ENCODE data around the gene LDLRAP1.

LDLRAP1 gene

GRCh38 chr1:25527226-25527846 is 16.1 kb upstream of the LDLRAP1 start:
- H3K9me3 ChIP-seq (replicated peaks; ENCODE audit: low read length): peaks cover 6% of the 10 kb centered on the region
- H3K4me2 ChIP-seq (ENCODE audit: low read length): no peak overlapping the region
- H3K36me3 ChIP-seq (ENCODE audit: insufficient read depth, low read length): no peaks in the 10 kb centered on the region
- peaks cover 40% of the 10 kb centered on the region for H3K27me3 ChIP-seq (ENCODE audit: control insufficient read depth, insufficient read depth, low read length)
- no peak overlapping the region for H3K4me3 ChIP-seq (ENCODE audit: low read length)
- no peaks in the 10 kb centered on the region for H3K4me1 ChIP-seq (ENCODE audit: control insufficient read depth, insufficient read depth, low read length)
- no peak overlapping the region for H3K9ac ChIP-seq (ENCODE audit: low read depth, low read length)

- no peak overlapping the region for H3K9ac ChIP-seq (ENCODE audit: low read depth, low read length)
- no peak overlapping the region for H3K4me2 ChIP-seq (ENCODE audit: low read length)
- H3K27me3 ChIP-seq (ENCODE audit: control insufficient read depth, insufficient read depth, low read length): peaks cover 44% of the 10 kb centered on the region
- no peak overlapping the region for H3K4me3 ChIP-seq (ENCODE audit: low read length)
- H3K36me3 ChIP-seq (ENCODE audit: insufficient read depth, low read length): no peaks in the 10 kb centered on the region
- H3K9me3 ChIP-seq (replicated peaks; ENCODE audit: low read length): peaks cover 6% of the 10 kb centered on the region
- no peaks in the 10 kb centered on the region for H3K4me1 ChIP-seq (ENCODE audit: control insufficient read depth, insufficient read depth, low read length)
Measured at GRCh38 chr1:25527946-25528595, 15.3 kb upstream of the LDLRAP1 start.

- Histone ChIP-seq H3K4me3 (ENCODE audit: low read length) (no peak overlapping the region), H3K9ac (ENCODE audit: low read depth, low read length) (no peak overlapping the region), H3K4me2 (ENCODE audit: low read length) (no peak overlapping the region), H3K27me3 (ENCODE audit: control insufficient read depth, insufficient read depth, low read length) (peaks cover 46% of the 10 kb centered on the region), H3K36me3 (ENCODE audit: insufficient read depth, low read length) (no peaks in the 10 kb centered on the region), H3K9me3 (replicated peaks; ENCODE audit: low read length) (peaks cover 6% of the 10 kb centered on the region), H3K4me1 (ENCODE audit: control insufficient read depth, insufficient read depth, low read length) (no peaks in the 10 kb centered on the region)
Measured at GRCh38 chr1:25528881-25529517, 14.4 kb upstream of the LDLRAP1 start.

- H3K4me2 ChIP-seq (ENCODE audit: low read length): no peak overlapping the region
Measured at GRCh38 chr1:25529518-25530185, 13.8 kb upstream of the LDLRAP1 start.

GRCh38 chr1:25530186-25531081 is 13.0 kb upstream of the LDLRAP1 start:
- no peaks in the 10 kb centered on the region for H3K36me3 ChIP-seq (ENCODE audit: insufficient read depth, low read length)
- H3K4me1 ChIP-seq (ENCODE audit: control insufficient read depth, insufficient read depth, low read length): no peaks in the 10 kb centered on the region
- H3K4me3 ChIP-seq (ENCODE audit: low read length): no peak overlapping the region
- H3K9ac ChIP-seq (ENCODE audit: low read depth, low read length): no peak overlapping the region
- H3K9me3 ChIP-seq (replicated peaks; ENCODE audit: low read length): no peaks in the 10 kb centered on the region
- H3K27me3 ChIP-seq (ENCODE audit: control insufficient read depth, insufficient read depth, low read length): peaks cover 44% of the 10 kb centered on the region
- no peak overlapping the region for H3K4me2 ChIP-seq (ENCODE audit: low read length)

More at GRCh38 chr1:25529518-25530185, 13.8 kb upstream of the LDLRAP1 start:
- Histone ChIP-seq H3K4me1 (ENCODE audit: control insufficient read depth, insufficient read depth, low read length) (no peaks in the 10 kb centered on the region), H3K36me3 (ENCODE audit: insufficient read depth, low read length) (no peaks in the 10 kb centered on the region), H3K9ac (ENCODE audit: low read depth, low read length) (no peak overlapping the region), H3K4me3 (ENCODE audit: low read length) (no peak overlapping the region), H3K27me3 (ENCODE audit: control insufficient read depth, insufficient read depth, low read length) (peaks cover 47% of the 10 kb centered on the region), H3K9me3 (replicated peaks; ENCODE audit: low read length) (peaks cover 6% of the 10 kb centered on the region)

- Histone ChIP-seq H3K4me3 (ENCODE audit: low read length) (no peak overlapping the region), H3K9ac (ENCODE audit: low read depth, low read length) (no peak overlapping the region), H3K4me1 (ENCODE audit: control insufficient read depth, insufficient read depth, low read length) (no peaks in the 10 kb centered on the region)
Measured at GRCh38 chr1:25531082-25531461, 12.3 kb upstream of the LDLRAP1 start.

GRCh38 chr1:25532970-25533369 is 10.4 kb upstream of the LDLRAP1 start:
- no peaks in the 10 kb centered on the region for H3K36me3 ChIP-seq (ENCODE audit: insufficient read depth, low read length)
- no peak overlapping the region for H3K9ac ChIP-seq (ENCODE audit: low read depth, low read length)
- no peak overlapping the region for H3K4me3 ChIP-seq (ENCODE audit: low read length)
- H3K4me2 ChIP-seq (ENCODE audit: low read length): no peak overlapping the region
- H3K9me3 ChIP-seq (replicated peaks; ENCODE audit: low read length): no peaks in the 10 kb centered on the region
- peaks cover 41% of the 10 kb centered on the region for H3K27me3 ChIP-seq (ENCODE audit: control insufficient read depth, insufficient read depth, low read length)
- no peaks in the 10 kb centered on the region for H3K4me1 ChIP-seq (ENCODE audit: control insufficient read depth, insufficient read depth, low read length)

More at GRCh38 chr1:25531082-25531461, 12.3 kb upstream of the LDLRAP1 start:
- H3K9me3 ChIP-seq (replicated peaks; ENCODE audit: low read length): no peaks in the 10 kb centered on the region
- peaks cover 44% of the 10 kb centered on the region for H3K27me3 ChIP-seq (ENCODE audit: control insufficient read depth, insufficient read depth, low read length)
- H3K36me3 ChIP-seq (ENCODE audit: insufficient read depth, low read length): no peaks in the 10 kb centered on the region
- no peak overlapping the region for H3K4me2 ChIP-seq (ENCODE audit: low read length)

- no peaks in the 10 kb centered on the region for H3K9me3 ChIP-seq (replicated peaks; ENCODE audit: low read length)
- H3K4me2 ChIP-seq (ENCODE audit: low read length): no peak overlapping the region
- peaks cover 41% of the 10 kb centered on the region for H3K27me3 ChIP-seq (ENCODE audit: control insufficient read depth, insufficient read depth, low read length)
- H3K9ac ChIP-seq (ENCODE audit: low read depth, low read length): no peak overlapping the region
- H3K4me1 ChIP-seq (ENCODE audit: control insufficient read depth, insufficient read depth, low read length): no peaks in the 10 kb centered on the region
- no peak overlapping the region for H3K4me3 ChIP-seq (ENCODE audit: low read length)
- H3K36me3 ChIP-seq (ENCODE audit: insufficient read depth, low read length): no peaks in the 10 kb centered on the region
Measured at GRCh38 chr1:25533775-25534409, 9.5 kb upstream of the LDLRAP1 start.

GRCh38 chr1:25534410-25534788 is 9.0 kb upstream of the LDLRAP1 start:
- no peak overlapping the region for H3K4me3 ChIP-seq (ENCODE audit: low read length)
- H3K9me3 ChIP-seq (replicated peaks; ENCODE audit: low read length): no peaks in the 10 kb centered on the region

GRCh38 chr1:25536124-25536523 is 7.3 kb upstream of the LDLRAP1 start:
- Histone ChIP-seq H3K36me3 (ENCODE audit: insufficient read depth, low read length) (no peaks in the 10 kb centered on the region), H3K9me3 (replicated peaks; ENCODE audit: low read length) (no peaks in the 10 kb centered on the region), H3K9ac (ENCODE audit: low read depth, low read length) (no peak overlapping the region), H3K27me3 (ENCODE audit: control insufficient read depth, insufficient read depth, low read length) (peaks cover 40% of the 10 kb centered on the region), H3K4me2 (ENCODE audit: low read length) (no peak overlapping the region), H3K4me3 (ENCODE audit: low read length) (no peak overlapping the region), H3K4me1 (ENCODE audit: control insufficient read depth, insufficient read depth, low read length) (no peaks in the 10 kb centered on the region)

More at GRCh38 chr1:25534410-25534788, 9.0 kb upstream of the LDLRAP1 start:
- peaks cover 41% of the 10 kb centered on the region for H3K27me3 ChIP-seq (ENCODE audit: control insufficient read depth, insufficient read depth, low read length)
- no peaks in the 10 kb centered on the region for H3K36me3 ChIP-seq (ENCODE audit: insufficient read depth, low read length)
- no peak overlapping the region for H3K9ac ChIP-seq (ENCODE audit: low read depth, low read length)
- H3K4me1 ChIP-seq (ENCODE audit: control insufficient read depth, insufficient read depth, low read length): no peaks in the 10 kb centered on the region
- no peak overlapping the region for H3K4me2 ChIP-seq (ENCODE audit: low read length)

Measured in skeletal muscle satellite cell (primary cell).